Panc1 (cell line): ENCODE measurements around the gene MPV17.

Experiments
- CTCF ChIP-seq: fragments of 450-650 bp; IDR thresholded peaks from 2 replicates; pipeline ENCODE4 v1.5.1; 2017; ENCODE audit warnings: mild to moderate bottlenecking
- TCF7L2 ChIP-seq: IDR thresholded peaks from 2 replicates; pipeline ENCODE4 v1.6.1; 2011; ENCODE audit warnings: mild to moderate bottlenecking, low read depth, low read length, inconsistent platforms

GRCh38 chr2:27307287-27307544, 15.7 kb downstream of the MPV17 start:
- TF ChIP-seq CTCF (no peak), TCF7L2 (no peak)
